GM12892 (cell line): ENCODE results near the gene KRTAP4-8.
A peak's percentile ranks its signal among the peaks of the same experiment; 100 is the strongest.
"Not testable (repeated sequence)": the region's sequence is repeated elsewhere in the genome, so short reads cannot be mapped to it uniquely, and the experiment has no call there.

ENCODE experiments used
- DNase-seq: peaks from one replicate; pipeline ENCODE4 v3.0.0; 2011; ENCODE audit not compliant: insufficient read length
- FAIRE-seq: peaks from 2 replicates; lab custom pipeline; 2011; peaks lifted over from hg19 to GRCh38; lab: Jason Lieb, UNC
- POLR2A ChIP-seq: IDR thresholded peaks from 2 replicates; pipeline ENCODE4 v1.6.1; 2011; ENCODE audit warnings: low read depth, low read length, control low read depth
- POLR2AphosphoS5 ChIP-seq: IDR thresholded peaks from 2 replicates; pipeline ENCODE4 v1.6.1; 2011; ENCODE audit warnings: low read depth, low read length, control low read depth
- TAF1 ChIP-seq: IDR thresholded peaks from 2 replicates; pipeline ENCODE4 v1.6.1; 2011; ENCODE audit warnings: low read depth, mild to moderate bottlenecking, control low read depth, low read length, borderline replicate concordance

KRTAP4-8 gene

DNA sequence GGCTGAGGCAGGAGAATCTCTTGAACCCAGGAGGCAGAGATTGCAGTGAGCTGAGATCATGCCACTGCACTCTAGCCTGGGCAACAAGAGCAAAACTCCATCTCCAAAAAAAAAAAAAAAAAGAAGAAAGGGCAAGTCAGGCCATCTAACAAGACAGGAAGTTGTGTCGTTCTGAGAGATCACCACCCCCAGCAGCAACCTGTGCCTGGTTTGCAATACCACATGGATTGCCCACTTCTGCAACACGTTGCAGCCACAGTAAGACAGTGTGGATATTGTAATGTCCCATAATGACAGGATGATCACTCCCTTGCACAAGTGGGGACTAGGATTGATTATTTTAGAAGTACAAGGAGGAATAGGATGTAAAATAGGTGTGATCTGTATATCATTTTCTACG, 28.9 kb downstream of the KRTAP4-8 start:
- DNase-seq (no peak), FAIRE-seq (no peak)
- TF ChIP-seq POLR2AphosphoS5 (no peak), POLR2A (no peak), TAF1 (no peak)

DNA sequence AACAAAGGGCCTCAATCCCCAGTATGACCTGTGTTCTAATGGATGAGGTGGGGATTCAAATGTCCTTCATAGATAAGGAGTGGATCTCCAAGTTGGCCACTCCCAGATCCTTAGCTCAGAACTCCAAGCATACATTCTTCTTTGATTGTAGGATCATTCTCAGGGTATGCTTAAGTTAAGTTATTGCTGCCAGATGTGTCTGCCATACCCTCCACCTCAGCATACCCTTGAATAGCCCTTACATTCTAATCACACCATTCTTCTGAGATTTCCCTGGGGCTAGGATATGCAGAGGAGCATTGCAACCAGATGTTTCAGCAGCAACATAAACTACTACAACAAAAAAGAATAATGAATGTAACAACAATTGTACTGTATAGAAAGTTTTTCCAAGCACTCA, 30.7 kb downstream of the KRTAP4-8 start:
- DNase-seq (no peak), FAIRE-seq (no peak)
- no peak for TF ChIP-seq POLR2A
- TF ChIP-seq TAF1 = no peak
- TF ChIP-seq POLR2AphosphoS5 = no peak

DNA sequence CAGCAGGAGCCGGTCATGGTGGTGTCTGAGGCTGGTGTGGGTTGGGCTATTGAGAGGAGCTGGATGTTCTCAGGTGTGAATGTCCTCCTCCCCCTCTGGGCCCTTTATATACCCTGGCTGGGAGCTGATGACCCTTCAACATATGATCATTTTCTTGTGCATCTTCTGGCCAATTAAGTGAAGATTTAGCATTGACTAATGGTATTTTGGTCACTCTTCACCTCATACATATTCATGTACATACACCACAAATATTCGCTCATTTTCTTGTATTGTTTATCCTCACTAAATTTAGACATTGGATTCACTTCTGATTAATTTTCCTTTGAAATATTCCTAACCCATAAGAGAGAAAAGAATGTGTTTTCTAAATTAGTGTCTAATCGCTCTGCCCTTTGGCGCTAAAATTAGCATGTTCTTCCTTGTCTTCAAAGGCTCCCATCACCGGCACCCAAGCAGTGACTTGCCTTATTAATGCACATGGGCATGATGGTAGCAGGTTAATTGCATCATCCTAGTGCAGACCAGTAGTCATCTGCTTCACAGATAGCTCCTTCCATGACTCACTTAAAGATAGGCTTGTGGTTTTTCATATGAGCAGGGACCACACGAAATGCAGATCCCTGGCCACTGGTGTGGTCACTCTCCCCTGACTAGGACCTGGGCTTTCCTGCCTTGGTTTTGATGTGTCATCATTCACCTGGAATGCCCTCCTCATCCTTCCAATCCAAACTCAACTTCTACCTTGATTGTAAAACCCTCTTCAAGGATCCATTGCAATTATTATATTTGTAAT, 31.9 kb downstream of the KRTAP4-8 start, which contains the start of gene KRTAP2-4:
KRTAP2-4 (minus strand) TSS at position 51 of the 796 bp plus-strand sequence; CDS start at position 17, 34 bp downstream.
- TF ChIP-seq POLR2AphosphoS5 (no peak), TAF1 (no peak), POLR2A (no peak)
- FAIRE-seq = no peak
- DNase-seq = no peak

DNA sequence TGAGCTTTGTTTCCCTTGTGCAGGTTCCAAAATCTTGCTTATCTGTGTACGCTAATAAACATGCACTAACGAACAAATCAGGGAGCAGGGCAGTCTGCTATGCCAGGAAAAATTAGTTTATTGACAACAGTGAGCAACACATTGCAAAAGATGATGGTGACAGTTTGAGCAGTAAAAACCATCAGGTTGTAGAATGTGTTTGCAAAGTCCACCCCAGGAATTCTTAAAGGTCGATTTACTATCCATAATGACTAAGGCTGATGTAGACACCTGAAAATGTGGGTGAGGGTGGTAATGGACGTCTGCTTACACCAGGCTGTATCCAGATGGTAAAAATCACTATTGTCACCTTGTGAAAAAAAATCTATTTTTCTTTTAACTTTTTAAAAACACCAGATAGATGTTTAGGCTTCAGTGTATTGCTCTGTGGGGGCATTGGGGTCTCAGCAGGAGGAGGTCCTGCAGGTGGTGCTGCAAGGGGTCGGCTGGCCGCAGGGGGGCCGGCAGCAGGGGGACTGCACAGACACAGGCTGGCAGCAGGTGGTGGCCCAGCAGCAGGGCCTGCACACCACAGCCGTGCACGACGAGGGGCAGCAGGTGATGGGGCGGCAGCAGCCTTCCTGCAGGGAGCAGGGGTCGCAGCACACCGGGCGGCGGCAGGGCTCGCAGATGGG, 32.8 kb downstream of the KRTAP4-8 start:
- FAIRE-seq = not testable (repeated sequence)

DNA sequence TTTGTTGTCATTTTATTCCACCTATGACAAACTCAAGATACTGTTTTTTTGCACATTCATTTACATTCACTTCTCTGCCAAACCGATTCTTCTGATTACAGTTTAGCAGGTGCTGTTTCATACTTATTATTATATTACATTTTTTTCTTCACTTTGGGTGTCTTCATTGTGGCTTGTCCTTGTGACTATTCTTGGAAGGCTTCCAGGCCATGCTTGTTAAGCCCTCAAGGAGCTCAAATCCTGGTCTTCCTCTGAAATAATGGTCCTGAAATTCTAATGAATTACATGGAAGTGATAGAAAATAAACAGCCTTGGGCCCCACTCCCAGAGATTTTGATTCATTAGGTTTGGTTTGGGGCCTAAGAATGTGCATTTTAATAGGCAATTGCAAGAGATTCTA, 33.6 kb downstream of the KRTAP4-8 start:
- TF ChIP-seq POLR2A = no peak
- TF ChIP-seq POLR2AphosphoS5 = no peak
- no peak for DNase-seq
- FAIRE-seq = no peak

More for the DNA sequence above, 32.8 kb downstream of the KRTAP4-8 start:
- DNase-seq = not testable (repeated sequence)

DNA sequence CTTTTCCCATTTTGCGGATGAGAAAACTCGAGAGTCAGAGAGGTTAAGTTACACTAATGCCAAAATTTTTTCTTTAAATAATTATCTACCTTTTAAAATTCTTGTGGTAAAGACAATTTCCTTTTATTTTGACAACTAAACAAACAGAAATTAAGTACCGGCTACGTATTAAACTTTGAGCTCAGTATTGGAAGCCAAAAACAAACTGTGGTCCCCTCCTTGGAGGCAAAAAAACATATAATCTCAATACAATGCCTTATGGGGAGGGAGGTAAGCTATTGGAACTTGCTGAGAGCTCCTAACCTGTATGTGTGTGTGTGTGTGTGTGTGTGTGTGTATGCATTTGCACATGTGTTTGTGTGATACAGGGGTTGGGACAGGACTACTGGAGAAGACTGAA, 34.5 kb downstream of the KRTAP4-8 start:
- DNase-seq (no peak), FAIRE-seq (no peak)
- TF ChIP-seq POLR2AphosphoS5 = no peak

DNA sequence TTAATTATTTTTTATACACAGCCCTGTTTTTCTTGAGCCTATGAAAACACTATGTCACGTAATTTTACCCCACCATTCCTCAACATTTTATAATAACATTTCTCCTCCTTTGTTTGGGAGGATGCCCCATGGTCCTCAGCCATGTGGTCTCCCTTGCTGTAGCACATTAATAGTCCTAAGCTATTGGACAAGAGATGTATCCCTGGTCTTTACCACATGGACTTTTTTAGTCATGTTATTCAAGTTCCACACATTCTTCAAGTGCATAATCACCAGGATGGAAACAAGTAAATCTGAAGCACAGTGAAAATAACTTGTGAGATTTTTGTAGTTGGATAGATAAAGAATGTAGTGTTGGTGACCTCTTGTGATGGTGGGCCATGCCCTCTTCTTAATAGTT, 36.0 kb downstream of the KRTAP4-8 start:
- FAIRE-seq = no peak
- TF ChIP-seq POLR2AphosphoS5 (no peak), POLR2A (no peak), TAF1 (no peak)
- no peak for DNase-seq

DNA sequence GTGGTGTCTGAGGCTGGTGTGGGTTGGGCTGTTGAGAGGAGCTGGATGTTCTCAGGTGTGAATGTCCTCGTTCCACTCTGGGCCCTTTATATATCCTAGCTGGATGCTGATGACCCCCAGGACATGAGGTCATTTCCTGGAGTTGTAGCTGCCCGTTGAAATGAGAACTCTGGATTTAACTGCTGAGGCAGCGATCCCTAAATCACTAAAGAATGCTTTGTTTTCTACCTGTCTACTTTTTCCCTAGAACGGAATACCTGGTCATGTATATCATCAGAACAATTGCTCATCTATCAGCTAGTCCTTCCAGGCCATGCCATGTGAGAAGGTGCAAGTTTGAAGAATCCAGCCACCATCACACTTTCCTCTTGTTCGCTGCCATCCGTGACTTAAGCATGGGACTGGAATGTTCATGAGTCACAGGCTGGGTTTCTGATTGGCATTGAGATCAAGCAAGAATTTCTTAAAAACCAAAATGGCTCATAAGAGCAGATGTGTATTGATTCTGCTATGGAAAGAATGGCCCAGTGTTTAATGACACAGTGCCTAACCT, 37.8 kb downstream of the KRTAP4-8 start, which contains the start of gene KRTAP2-3:
KRTAP2-3 (minus strand) TSS at position 63 of the 553 bp plus-strand sequence. CDS start 64 bp downstream, outside the sequence.
- FAIRE-seq (no peak), DNase-seq (no peak)
- TF ChIP-seq POLR2A (no peak), POLR2AphosphoS5 (no peak), TAF1 (no peak)

DNA sequence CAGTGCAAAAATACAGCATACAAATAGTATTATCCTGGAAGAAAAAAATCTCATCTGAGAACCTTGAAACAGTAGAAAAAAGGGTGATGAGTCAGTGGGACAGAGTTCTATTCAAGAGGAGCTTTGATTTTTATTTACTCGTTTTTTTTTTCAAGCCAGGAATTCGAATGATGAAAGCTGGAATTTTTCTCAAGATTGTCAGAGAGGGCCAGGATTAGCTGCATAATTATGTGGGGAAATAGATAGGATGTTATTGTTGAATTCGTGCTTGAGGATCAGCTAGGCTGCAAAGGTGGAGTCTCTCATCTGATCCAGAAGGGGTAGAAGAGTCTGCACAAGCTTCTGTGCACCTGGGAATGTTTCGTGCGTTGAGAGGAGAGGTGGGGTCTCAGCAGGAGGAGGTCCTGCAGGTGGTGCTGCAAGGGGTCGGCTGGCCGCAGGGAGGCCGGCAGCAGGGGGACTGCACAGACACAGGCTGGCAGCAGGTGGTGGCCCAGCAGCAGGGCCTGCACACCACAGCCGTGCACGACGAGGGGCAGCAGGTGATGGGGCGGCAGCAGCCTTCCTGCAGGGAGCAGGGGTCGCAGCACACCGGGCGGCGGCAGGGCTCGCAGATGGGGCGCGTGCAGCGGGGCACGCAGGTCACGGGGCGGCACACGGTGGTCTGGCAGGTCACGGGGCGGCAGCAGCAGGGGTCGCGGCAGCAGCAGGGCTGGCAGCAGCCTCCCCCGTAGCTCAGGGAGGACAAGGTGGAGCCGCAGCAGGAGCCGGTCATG, 38.5 kb downstream of the KRTAP4-8 start:
- FAIRE-seq, DNase-seq: not testable (repeated sequence)

DNA sequence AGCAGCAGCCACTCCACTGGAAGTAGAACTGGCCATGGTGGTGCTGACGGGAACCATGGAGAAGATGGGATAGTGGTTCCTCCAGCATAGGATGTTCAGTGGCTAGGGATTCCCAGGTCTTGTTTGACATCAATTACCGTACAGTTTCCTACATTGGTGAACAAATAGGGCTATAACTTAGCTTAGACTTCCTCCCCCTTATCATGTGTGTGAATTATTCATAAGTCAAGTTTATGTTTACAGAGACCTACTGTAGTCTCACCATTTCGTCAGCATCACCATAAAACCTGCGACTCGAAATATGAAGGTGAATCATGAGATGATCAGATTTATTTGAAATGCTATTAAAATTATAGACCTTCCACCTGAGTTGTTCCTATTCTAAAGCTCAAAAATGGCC, 39.2 kb downstream of the KRTAP4-8 start:
- DNase-seq (no peak), FAIRE-seq (no peak)
- TF ChIP-seq POLR2A = no peak
- no peak for TF ChIP-seq POLR2AphosphoS5
- no peak for TF ChIP-seq TAF1

DNA sequence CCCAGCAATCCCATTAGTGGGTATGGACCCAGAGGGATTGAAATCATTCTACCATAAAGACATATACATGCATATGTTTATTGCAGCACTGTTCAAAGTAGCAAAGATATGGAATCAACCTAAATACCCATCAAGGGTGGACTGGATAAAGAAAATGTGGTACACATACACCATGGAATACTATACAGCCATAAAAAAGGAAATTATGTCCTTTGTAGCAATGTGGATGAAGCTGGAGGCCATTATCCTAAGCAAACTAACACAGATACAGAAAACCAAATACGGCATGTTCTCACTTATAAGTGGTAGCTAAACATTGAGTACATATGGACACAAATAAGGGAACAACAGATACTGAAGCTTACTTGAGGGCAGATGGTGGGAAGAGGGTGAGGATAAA, 40.4 kb downstream of the KRTAP4-8 start:
- no peak for TF ChIP-seq POLR2A
- TF ChIP-seq TAF1 = no peak
- TF ChIP-seq POLR2AphosphoS5 = no peak
- DNase-seq (no peak), FAIRE-seq (peak; percentile 21)

DNA sequence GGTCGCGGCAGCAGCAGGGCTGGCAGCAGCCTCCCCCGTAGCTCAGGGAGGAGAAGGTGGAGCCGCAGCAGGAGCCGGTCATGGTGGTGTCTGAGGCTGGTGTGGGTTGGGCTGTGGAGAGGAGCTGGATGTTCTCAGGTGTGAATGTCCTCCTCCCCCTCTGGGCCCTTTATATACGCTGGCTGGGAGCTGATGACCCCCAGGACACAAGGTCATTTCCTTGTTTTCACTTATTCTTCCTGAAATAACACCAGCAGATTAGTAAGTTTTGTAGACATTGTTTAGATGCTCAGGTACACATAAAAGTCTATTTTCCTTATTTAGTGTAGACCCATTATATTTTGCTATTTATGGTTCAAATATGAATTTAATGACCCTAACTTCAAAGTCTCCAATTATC, 42.8 kb downstream of the KRTAP4-8 start, which contains the start of gene KRTAP2-2:
KRTAP2-2 (minus strand) TSS at position 101 of the 400 bp plus-strand sequence; CDS start at position 82, 19 bp downstream.
- not testable (repeated sequence) for DNase-seq, FAIRE-seq

DNA sequence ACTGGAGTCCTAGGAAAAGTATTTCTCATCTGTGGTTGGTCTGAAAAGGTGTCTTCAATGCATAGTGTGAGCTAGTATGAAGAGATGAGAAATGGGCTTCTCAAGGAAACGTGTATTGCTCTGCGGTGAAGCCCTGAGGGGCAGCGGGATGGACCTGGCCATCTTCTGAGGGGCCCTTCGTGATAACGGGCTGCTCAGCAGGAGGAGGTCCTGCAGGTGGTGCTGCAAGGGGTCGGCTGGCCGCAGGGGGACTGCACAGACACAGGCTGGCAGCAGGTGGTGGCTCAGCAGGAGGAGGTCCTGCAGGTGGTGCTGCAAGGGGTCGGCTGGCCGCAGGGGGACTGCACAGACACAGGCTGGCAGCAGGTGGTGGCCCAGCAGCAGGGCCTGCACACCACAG, 43.4 kb downstream of the KRTAP4-8 start:
- not testable (repeated sequence) for DNase-seq, FAIRE-seq
